Fibroblast of the aortic adventitia (primary cell): ENCODE results near the gene ITGA1. TPM values are rescaled to one million over a fixed set of nuclear protein-coding genes. Genes with fewer than 3 reads are reported as not detected.

ENCODE experiments used
- DNase-seq: peaks from one replicate; pipeline ENCODE4 v3.0.0-alpha.2; 2010; ENCODE audit warnings: low read depth
- H3K4me3 ChIP-seq: 2 replicates; pipeline ENCODE4 v1.5.1; 2011; ENCODE audit warnings: low read depth, mild to moderate bottlenecking, control low read depth, low read length, moderate library complexity
- CTCF ChIP-seq: IDR thresholded peaks from 2 replicates; pipeline ENCODE4 v1.5.1; 2011; ENCODE audit warnings: mild to moderate bottlenecking, low read length, control low read depth, inconsistent platforms; ENCODE audit not compliant: insufficient read depth
- total RNA-seq: library from RNA; depleted of rRNA; stranded (reverse); fragments of >200 nt; gene quantifications from 2 replicates; pipeline ENCODE4 v1.2.3, GENCODE V29; 2012; ENCODE audit warnings: low replicate concordance

Gene ITGA1
- total RNA-seq, 1 donor: 4.2 TPM

GRCh38 chr5:52985306-52985705 is 197.6 kb downstream of the ITGA1 start:
- TF ChIP-seq CTCF: no peak
- no peak for DNase-seq
- no peak overlapping the region for H3K4me3 ChIP-seq

GRCh38 chr5:52987711-52988331 is 200.1 kb downstream of the ITGA1 start:
- TF ChIP-seq CTCF: no peak
- DNase-seq: peak; percentile 58
- H3K4me3 ChIP-seq: peak overlapping the region; percentile 3

GRCh38 chr5:52988335-52989024 is 200.8 kb downstream of the ITGA1 start:
- no peak for TF ChIP-seq CTCF
- H3K4me3 ChIP-seq: peak overlapping the region; percentile 78
- DNase-seq: no peak

- peak within 1 kb of the TSS; percentile 78 for H3K4me3 ChIP-seq
- peak; percentile 60 for DNase-seq
- TF ChIP-seq CTCF: peak; percentile 20
These were observed 201.5 kb downstream of the ITGA1 start, which contains the start of gene ITGA2 for GRCh38 chr5:52989025-52989780. Gene ITGA2, plus strand, starts transcription at chr5:52989352. Its CDS starts 117 bp downstream, at chr5:52989469.

- peak; percentile 54 for TF ChIP-seq CTCF
- peak; percentile 69 for DNase-seq
- peak overlapping the region; percentile 78 for H3K4me3 ChIP-seq
These were observed 202.2 kb downstream of the ITGA1 start for GRCh38 chr5:52989781-52990527.

GRCh38 chr5:52990528-52990925 is 202.8 kb downstream of the ITGA1 start:
- no peak for TF ChIP-seq CTCF
- no peak for DNase-seq
- peak overlapping the region; percentile 78 for H3K4me3 ChIP-seq
